Measurements from ENCODE around the gene PITRM1. TPM values are rescaled to one million over a fixed set of nuclear protein-coding genes. Genes with fewer than 3 reads are reported as not detected.

Gene PITRM1
- total RNA-seq, 1 donor from 2014 or later: 60.2 TPM

GRCh38 chr10:3143366-3143765 is 29.2 kb downstream of the PITRM1 start:
- Histone ChIP-seq H3K4me1 (no peaks in the 10 kb centered on the region), H3K4me3 (no peak overlapping the region), H3K9me3 (no peaks in the 10 kb centered on the region), H3K27ac (no peak overlapping the region), H3K36me3 (peaks cover 100% of the 10 kb centered on the region), H3K27me3 (ENCODE audit: low read depth) (no peaks in the 10 kb centered on the region)
- intact Hi-C loops (cut with DNase I): no loop called here
- no peak for ATAC-seq
- TF ChIP-seq, protein P1, sequence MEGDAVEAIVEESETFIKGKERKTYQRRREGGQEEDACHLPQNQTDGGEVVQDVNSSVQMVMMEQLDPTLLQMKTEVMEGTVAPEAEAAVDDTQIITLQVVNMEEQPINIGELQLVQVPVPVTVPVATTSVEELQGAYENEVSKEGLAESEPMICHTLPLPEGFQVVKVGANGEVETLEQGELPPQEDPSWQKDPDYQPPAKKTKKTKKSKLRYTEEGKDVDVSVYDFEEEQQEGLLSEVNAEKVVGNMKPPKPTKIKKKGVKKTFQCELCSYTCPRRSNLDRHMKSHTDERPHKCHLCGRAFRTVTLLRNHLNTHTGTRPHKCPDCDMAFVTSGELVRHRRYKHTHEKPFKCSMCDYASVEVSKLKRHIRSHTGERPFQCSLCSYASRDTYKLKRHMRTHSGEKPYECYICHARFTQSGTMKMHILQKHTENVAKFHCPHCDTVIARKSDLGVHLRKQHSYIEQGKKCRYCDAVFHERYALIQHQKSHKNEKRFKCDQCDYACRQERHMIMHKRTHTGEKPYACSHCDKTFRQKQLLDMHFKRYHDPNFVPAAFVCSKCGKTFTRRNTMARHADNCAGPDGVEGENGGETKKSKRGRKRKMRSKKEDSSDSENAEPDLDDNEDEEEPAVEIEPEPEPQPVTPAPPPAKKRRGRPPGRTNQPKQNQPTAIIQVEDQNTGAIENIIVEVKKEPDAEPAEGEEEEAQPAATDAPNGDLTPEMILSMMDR (IDR thresholded peaks at IDR 0.05): no peak
- no peak for DNase-seq

DNA sequence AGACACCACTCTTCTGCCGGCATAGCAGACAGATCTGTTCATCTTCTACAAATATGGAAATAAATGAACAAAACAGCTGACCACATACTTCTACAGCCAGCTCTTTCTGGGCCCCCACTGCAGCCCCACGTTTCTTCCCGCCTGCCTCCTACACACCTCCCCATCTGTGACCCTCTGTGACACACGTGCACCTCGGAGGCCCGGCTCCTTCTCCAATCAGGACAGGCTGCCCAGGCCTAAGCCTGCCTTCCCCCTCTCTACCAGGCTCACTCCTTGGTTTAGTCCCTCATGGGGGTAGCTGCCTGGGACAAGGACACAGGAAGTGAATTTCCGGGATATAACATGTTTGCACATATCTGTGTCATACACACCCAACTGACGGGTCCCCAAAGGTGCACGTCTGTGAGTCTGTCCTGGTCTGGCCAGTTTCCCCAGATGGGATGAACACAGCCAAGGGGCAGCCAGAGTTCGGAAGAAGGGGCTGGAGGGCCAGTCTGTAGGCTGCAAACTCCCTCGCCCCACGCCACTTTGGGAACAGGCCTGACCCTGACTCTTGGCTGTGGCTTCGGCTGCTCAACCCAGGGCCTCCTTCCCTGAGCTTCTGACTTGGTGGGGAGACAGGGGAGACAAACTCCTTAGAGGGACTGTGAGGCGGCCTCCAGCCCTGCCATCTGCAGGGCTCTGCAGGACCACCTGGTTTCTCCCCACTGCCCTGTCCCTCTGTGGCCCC is 30.3 kb downstream of the PITRM1 start:
- no peaks in the 10 kb centered on the region for H3K9me3 ChIP-seq
- DNase-seq (no peak), ATAC-seq (no peak)
- peaks cover 100% of the 10 kb centered on the region for H3K36me3 ChIP-seq
- H3K27me3 ChIP-seq (ENCODE audit: low read depth): no peaks in the 10 kb centered on the region
- no peak overlapping the region for H3K27ac ChIP-seq
- H3K4me3 ChIP-seq: no peak overlapping the region
- TF ChIP-seq, protein P1 (IDR thresholded peaks at IDR 0.05): no peak
- H3K4me1 ChIP-seq: no peaks in the 10 kb centered on the region
- intact Hi-C loops (cut with DNase I): no loop called here

DNA sequence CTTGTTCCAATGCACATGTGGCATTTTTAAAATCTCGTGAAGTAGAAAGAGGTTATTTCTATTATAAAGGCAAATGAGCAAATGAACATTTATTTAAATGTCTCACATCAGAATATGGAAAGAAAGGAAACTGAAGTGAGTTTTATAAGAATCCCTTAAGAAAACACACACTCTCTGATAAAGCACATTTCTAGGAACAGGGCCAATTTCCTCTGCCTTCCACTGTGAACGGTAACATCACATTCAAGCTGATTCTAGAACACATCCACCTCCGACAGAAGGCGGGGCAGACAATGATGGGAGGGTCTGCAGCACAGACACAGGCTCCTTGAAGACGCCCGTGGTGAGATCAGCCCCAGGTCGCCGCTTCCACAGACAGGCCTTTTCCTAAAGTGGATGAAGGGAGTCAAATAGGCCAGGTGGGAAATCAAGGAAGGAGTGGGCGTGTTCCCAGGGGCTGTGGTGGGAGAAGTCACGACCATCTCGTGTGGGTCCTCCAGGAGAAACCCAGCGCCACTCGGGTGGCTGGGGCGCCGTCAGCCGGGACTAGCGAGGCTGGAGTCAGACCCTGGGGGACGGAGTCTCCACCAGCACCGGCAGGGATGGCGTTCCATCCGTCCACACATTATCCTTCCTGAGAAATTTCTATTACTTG is 31.1 kb downstream of the PITRM1 start:
- TF ChIP-seq, protein P1 (IDR thresholded peaks at IDR 0.05): no peak
- Histone ChIP-seq H3K9me3 (no peaks in the 10 kb centered on the region), H3K27ac (no peak overlapping the region), H3K36me3 (peaks cover 100% of the 10 kb centered on the region), H3K4me3 (no peak overlapping the region), H3K27me3 (ENCODE audit: low read depth) (no peaks in the 10 kb centered on the region), H3K4me1 (no peaks in the 10 kb centered on the region)
- DNase-seq (no peak), ATAC-seq (no peak)
- intact Hi-C loops (cut with DNase I): no loop called here

DNA sequence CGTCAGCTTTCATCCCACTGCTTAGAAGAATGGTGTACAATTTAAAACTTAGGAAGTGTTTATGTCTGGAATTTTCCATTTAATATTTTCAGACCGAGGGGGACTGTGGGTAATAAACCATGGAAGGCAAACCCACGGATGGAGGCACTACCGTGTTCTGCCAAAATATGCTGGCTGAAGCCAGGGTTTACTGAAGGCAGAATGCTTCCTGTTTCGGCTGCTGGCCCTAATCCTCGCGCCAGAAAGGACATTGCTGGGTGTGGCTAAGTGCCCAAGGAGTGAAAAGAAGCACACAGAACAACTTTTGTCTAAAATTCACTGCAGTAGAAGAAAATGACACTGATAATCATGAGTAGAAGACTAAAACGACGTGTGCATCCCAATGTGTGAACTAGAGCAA is 32.3 kb downstream of the PITRM1 start:
- no peaks in the 10 kb centered on the region for H3K4me1 ChIP-seq
- H3K36me3 ChIP-seq: peaks cover 100% of the 10 kb centered on the region
- intact Hi-C loops (cut with DNase I): no loop called here
- DNase-seq (no peak), ATAC-seq (no peak)
- no peaks in the 10 kb centered on the region for H3K9me3 ChIP-seq
- no peak overlapping the region for H3K4me3 ChIP-seq
- TF ChIP-seq, protein P1 (IDR thresholded peaks at IDR 0.05): no peak
- no peaks in the 10 kb centered on the region for H3K27me3 ChIP-seq (ENCODE audit: low read depth)
- H3K27ac ChIP-seq: no peak overlapping the region

DNA sequence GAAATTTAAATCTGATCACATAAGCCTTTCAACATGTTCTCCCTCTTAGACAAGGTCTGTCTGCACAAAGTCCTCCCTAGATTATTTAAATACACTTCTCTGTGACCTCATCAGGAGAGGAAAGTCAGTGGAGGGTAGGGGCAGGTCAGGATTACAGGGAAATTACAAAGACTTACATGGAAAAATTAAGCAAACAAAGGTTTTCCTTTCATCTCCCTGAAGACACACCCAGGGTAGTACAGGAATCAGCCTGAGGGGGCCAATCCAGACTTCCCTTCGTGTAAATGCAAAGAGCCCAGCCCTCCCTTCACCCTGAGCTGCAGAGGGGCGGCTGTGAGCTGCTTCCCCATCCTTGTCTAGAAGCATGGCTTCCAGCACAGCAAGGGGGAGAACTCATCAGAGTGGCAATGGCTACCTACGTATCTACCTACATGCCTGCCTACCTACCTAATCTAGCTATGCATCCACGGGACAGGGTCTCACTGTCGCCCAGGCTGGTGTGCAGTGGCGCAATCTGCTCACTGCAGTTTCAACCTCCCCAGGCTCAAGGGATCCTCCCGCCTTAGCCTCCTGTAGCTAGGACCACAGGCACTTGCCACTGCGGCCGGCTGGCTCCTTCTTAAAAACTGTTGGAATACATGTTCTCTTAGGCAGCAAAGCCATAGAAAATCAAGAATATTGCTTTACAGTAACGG is 33.2 kb downstream of the PITRM1 start:
- Histone ChIP-seq H3K36me3 (peaks cover 100% of the 10 kb centered on the region), H3K4me3 (no peak overlapping the region), H3K27me3 (ENCODE audit: low read depth) (no peaks in the 10 kb centered on the region), H3K27ac (no peak overlapping the region), H3K9me3 (no peaks in the 10 kb centered on the region), H3K4me1 (no peaks in the 10 kb centered on the region)
- ATAC-seq (no peak), DNase-seq (no peak)
- intact Hi-C loops (cut with DNase I): no loop called here
- TF ChIP-seq, protein P1 (IDR thresholded peaks at IDR 0.05): no peak

All from lower lobe of right lung (tissue), 2 donors.